NCI-H82 treated with DMSO at 0.1 percent for 48 hours (cell line): ENCODE measurements around the gene HHLA2.
A peak's percentile ranks its signal among the peaks of the same experiment; 100 is the strongest.

Experiments used
- DNase-seq: peaks from one replicate; lab custom pipeline; 2025; ENCODE audit not compliant: unreplicated experiment; lab: John Stamatoyannopoulos, UW

The HHLA2 gene

GRCh38 chr3:108391917-108392593 is 95.7 kb downstream of the HHLA2 start:
- no peak for DNase-seq

DNA sequence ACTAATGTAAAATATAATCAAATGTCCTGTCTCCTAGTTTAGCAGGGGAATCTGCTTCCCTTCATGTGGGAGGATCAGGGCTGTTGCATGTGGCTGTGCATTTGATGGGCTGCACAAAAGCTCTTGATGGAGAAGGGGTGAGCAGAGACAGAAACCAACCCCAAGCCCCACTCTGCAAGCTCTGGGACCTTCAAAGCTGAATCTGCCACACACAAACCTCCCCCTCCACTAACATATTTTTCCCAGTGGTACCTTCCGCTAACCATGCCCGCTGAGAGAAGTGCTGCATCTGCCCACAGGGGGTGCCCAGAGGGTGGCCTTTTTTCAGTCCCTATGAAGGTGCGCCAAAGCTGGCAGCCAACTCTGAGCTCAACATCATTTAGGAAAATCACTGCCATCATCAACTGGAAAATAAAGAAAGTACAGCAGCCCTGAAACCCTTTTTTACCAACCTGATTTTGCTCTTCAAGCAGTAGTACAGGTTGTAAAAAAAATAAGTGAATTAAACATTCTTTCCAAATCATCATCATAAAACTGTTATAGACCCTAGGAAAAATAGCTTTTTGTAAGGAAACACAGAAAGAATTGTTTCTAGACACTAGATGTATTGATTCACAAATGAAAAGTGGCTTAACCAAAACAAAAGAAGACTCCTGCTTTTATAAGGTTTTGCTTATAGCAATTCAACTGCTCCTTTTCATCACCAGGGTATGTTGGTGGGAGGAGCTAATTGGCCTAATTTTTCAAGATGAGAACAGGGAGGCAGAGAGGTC is 97.0 kb downstream of the HHLA2 start:
- no peak for DNase-seq

DNA sequence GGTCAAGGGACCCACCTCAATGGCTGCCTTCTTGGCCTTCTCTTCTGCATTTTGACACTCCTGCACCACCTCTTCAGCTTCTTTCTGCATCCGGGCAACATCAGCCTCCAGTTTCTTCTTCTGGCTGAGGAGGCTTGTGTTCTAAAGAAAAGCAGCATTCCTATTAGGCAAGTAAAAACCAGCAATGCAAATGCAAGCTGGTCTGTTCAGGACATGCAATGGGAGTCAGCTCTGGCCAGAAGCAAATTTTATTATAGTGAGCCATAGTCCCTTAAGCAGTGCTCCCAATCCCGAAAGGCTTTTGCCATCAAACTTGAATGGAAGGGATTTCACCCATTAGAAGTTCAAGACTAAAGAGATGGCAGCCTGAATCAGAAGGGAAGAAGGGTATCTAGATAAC is 97.7 kb downstream of the HHLA2 start:
- DNase-seq = no peak

GRCh38 chr3:108394563-108394962 is 98.2 kb downstream of the HHLA2 start:
- no peak for DNase-seq

- DNase-seq = no peak
Measured at GRCh38 chr3:108396336-108396735, 100.0 kb downstream of the HHLA2 start.

DNA sequence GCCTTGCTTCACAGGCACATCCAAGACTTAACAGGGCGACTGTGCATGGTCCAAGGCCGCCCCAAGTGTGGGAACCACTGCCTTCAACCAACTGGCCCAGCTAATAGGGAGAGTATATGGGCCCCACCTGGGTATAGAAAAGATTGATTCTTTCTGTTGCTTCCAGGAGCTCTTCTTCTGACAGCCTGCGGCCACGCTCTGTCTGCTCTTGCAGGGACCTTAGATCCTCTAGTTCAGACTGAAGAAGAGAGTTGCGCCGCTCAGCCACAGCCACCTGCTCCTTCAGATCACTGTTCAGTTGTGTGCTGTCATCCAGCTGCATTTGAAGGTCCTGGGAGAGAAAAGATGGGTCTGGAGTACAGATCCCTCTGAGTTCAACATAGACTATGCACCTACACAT is 102.2 kb downstream of the HHLA2 start:
- DNase-seq = no peak

- DNase-seq = no peak
Measured at GRCh38 chr3:108401836-108402235, 105.5 kb downstream of the HHLA2 start.

DNA sequence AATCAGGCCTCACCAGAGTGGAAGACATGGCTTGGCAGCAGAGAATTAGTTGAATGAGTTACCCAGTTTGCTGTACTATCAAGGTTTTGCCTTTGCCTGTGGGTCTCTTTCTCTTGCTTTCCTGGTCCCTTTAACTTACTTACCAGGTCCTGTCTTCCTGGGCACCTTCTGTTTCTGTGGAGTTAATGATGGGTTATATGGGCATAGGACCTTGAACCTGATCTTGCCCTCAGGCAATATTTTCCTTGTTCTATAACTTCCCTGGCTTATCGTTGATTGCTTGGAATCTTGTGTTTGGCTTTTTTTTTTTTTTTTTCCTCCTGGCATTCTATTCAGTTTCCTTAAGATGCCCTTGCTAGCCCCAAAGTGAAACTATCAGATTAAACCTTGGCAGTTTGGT is 106.8 kb downstream of the HHLA2 start:
- DNase-seq = no peak

DNA sequence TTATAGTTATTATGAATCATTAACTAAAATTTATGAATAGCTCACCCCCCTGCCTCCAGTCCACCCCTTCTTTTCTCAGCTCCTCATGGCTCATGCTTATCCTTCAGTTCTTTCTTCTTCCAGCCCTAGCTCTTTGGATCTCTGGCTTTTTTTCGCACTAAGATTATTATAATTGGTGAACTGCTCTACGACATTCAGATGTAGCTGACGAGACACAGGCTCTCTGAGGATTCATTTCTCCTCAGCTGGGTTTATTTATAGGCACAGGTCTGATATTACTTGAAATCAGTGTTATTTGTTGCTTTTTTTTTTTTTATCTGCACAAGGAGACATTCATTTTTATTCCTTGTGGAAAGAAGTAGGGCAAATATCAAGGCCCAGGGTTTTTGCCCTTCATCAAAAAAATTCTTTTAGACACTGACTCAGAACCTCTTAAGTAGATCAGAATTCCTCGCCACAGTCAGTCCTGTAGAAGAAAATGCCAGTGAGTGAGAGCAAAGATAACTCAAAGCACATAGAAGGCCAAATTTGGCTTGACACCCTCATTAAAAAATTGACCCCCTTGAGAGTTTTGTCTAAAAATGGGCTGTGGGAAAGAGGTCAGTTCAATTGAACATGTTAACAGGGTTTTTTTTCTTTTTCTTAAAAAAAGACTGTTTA is 107.5 kb downstream of the HHLA2 start:
- DNase-seq = peak; percentile 58

GRCh38 chr3:108404368-108404767 is 108.0 kb downstream of the HHLA2 start:
- peak; percentile 98 for DNase-seq

- DNase-seq = no peak
Measured at GRCh38 chr3:108406063-108406660, 109.8 kb downstream of the HHLA2 start.

- DNase-seq = peak; percentile 60
Measured at GRCh38 chr3:108406661-108407206, 110.4 kb downstream of the HHLA2 start.

DNA sequence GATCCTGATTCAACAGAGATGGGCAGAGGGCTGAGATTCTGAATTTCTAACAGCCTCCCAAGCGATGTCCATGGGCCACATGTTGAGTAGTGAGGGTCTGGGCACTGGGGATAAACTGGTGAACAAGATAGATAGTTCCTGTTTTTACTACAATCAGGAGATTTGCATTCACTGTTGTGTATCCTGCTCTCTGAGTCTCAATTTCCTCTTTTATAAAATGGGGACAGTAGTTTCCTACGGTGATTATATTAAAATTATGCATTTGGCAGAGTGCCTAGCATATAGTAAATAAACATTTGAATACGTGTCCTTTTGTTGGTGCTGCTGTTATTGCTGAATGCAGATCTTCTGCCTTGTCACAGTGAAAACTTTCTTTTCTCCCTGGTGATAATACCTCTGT is 111.5 kb downstream of the HHLA2 start:
- DNase-seq = no peak

DNA sequence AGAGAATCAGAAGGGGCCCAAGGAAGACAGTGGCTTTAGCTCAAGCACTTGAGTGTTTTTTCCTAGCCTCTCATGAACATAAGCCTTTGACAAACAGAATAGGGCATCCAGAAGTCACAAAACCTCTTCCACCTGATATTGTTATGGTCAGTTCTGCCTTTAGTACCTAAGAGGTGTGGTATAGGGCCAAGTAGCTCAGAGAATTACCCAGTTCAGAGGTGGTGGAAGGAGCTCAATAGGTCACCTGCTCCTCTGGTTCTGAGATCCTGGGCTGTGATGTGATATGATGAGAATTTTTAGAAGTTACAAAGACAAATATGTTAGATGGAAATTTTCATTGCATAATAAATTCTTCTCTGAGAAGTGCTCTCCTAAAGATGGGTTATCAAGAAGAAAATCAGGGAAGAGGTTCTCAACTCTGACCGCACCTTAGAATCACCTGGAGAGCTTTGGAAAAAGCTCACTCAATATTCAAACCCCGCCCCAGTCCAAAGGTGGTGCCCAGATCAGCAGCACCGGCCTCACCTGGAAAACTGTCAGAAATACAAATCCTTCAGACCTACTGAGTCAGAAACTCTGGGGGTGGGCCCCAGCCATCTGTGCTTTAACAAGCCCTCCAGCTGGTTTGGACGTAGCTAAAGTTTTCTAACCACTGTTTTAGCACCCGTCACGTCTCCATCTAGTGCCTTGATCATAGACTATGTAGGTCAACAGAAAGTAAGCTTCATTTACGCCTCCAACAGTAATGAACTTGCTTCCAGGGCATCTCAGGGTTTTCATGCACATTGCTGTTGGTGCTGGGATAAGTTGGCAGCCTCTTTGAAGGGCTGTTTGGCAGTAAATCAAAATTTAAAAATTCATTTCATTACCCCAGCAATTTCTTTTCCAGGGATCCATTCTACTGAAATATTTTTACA is 112.8 kb downstream of the HHLA2 start:
- DNase-seq = no peak

DNA sequence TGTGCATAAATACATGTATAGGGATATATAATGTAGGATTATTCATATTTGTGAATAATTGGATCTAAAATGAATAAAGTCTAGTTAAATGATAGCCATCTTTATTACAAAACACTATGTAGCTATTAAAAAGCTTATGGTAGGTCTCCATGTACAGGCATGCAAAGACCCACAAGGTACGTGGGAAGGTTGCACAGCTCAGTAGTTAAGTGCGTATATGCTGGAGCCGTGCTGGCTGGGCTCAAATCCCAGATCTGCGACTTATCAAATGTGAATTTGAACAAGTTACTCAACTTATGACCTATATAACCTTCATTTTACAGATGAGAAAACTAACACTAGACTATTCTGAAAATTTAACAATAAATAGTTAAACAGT is 113.4 kb downstream of the HHLA2 start:
- no peak for DNase-seq

DNA sequence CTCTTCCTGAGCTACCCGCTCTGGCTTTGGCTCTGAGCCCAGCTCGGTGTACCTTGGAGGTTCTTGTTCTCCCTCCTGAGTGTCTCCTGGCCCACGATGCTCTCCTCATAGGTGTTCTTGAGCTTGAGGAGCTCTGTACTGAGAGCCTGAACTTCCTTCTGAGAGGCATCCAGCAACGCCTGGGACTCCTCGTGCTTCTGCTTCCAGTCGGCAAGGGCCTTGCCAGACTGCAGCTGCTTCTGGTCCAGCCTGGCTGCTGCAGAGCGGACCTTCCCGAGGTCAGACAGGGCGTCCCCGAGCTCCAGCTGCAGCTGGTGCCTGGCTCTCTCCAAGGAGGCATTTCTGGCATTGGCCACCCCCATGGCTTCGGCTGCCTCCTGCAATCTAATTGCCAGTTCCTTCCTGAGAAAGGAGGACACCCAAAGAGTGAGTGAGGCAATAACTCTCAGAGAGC is 114.2 kb downstream of the HHLA2 start:
- DNase-seq = no peak

GRCh38 chr3:108412121-108412750 is 115.9 kb downstream of the HHLA2 start:
- DNase-seq = no peak

DNA sequence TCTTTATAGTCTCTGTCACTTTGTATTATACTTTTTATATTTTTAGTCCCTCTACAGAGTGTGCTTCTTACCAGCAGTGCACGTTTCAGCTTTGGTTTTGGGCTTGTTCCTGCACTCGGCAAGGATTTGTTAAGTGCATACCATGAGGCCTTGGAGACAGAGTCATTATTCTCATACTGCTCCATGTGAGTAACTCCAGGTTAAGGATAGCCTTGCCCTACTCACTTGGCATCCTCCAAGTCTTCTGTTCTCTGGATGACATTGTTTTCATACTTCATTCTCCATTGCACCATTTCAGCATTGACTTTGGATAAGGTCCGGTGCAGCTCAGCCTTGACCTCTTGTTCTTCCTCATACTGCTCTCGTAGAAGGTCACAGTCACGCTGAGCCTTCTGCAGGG is 117.7 kb downstream of the HHLA2 start:
- DNase-seq = no peak

- no peak for DNase-seq
Measured at GRCh38 chr3:108415661-108416060, 119.3 kb downstream of the HHLA2 start.
